Spleen (tissue), 11 donors: ENCODE measurements around the gene SLC34A1. TPM values are rescaled to one million over a fixed set of nuclear protein-coding genes. Genes with fewer than 3 reads are reported as not detected.

Experiments
- DNase-seq: peaks from one replicate; pipeline ENCODE4 v3.0.0-alpha.2; 2020
- H3K27ac ChIP-seq, 8 donors: fragments of 200-600 bp; sonication (generic) in 7 of 8; 1 replicate in 4 of 8; 2 replicates in 4 of 8; pipeline versions ENCODE4 v1.5.0 to v1.8.0; 2016 to 2021; ENCODE audit warnings: inconsistent platforms in 4 of 8, mild to moderate bottlenecking in 4 of 8, moderate library complexity in 1 of 8
- H3K27me3 ChIP-seq, 7 donors: fragments of 200-600 bp; sonication (generic) in 6 of 7; replicated peaks in 1 of 7; 1 replicate in 4 of 7; 2 replicates in 3 of 7; pipeline versions ENCODE4 v1.5.0 to v1.8.0; 2016 to 2021; ENCODE audit warnings: inconsistent platforms in 3 of 7, mild to moderate bottlenecking in 1 of 7
- H3K36me3 ChIP-seq, 6 donors: fragments of 200-600 bp; sonication (generic) in 5 of 6; 1 replicate in 4 of 6; 2 replicates in 2 of 6; pipeline versions ENCODE4 v1.5.0 to v1.8.0; 2016 to 2021; ENCODE audit warnings: inconsistent platforms in 2 of 6
- H3K4me1 ChIP-seq, 6 donors: fragments of 200-600 bp; sonication (generic) in 5 of 6; 1 replicate in 3 of 6; 2 replicates in 3 of 6; pipeline versions ENCODE4 v1.5.0 to v1.8.0; 2016 to 2021; ENCODE audit warnings: inconsistent platforms in 3 of 6
- H3K4me3 ChIP-seq, 8 donors: fragments of 200-600 bp; sonication (generic) in 7 of 8; 1 replicate in 4 of 8; 2 replicates in 4 of 8; pipeline versions ENCODE4 v1.5.0 to v1.8.0; 2016 to 2021; ENCODE audit warnings: inconsistent platforms in 4 of 8, mild to moderate bottlenecking in 4 of 8, moderate library complexity in 2 of 8
- H3K9me3 ChIP-seq, 8 donors: fragments of 200-600 bp; sonication (generic) in 7 of 8; 1 replicate in 4 of 8; 2 replicates in 4 of 8; pipeline versions ENCODE4 v1.5.0 to v1.8.0; 2016 to 2021; ENCODE audit warnings: inconsistent platforms in 4 of 8
- CTCF ChIP-seq, 11 experiments: fragments of 200-600 bp in 7 of 11; fragments of 450-650 bp in 4 of 11; sonication (generic) in 4 of 11; IDR thresholded peaks in 8 of 11; conservative IDR thresholded peaks in 3 of 11; 1 replicate in 7 of 11; 2 replicates in 4 of 11; pipeline versions ENCODE4 v1.4.0 to v1.8.0; 2016 to 2021; ENCODE audit warnings: antibody characterized with exemption in 11 of 11, inconsistent platforms in 4 of 11, mild to moderate bottlenecking in 1 of 11
- POLR2A ChIP-seq, 3 donors: fragments of 450-650 bp; IDR thresholded peaks; one replicate each; pipeline ENCODE4 v1.5.1; 2017; ENCODE audit warnings: antibody characterized with exemption in 3 of 3, mild to moderate bottlenecking in 1 of 3
- POLR2AphosphoS5 ChIP-seq, 3 donors: sonication (generic); formaldehyde crosslinking; IDR thresholded peaks; one replicate each; pipeline ENCODE4 v1.5.1; 2017; ENCODE audit warnings: antibody characterized with exemption in 3 of 3
- WGBS, 5 donors: extraction: QIAGEN DNeasy Blood & Tissue Kit in 3 of 5; methylation state at CpG; one replicate each; pipeline versions ENCODE4 v1.1.5 to v1.1.7; 2013 to 2018; 5-methylcytosine and 5-hydroxymethylcytosine counted together
- intact Hi-C: fragments of 100-400 bp; cut with DNase I; formaldehyde crosslinking; loops from one replicate; pipeline ENCODE4 v1.15.0; 2023; ENCODE audit warnings: low total_unique reads
- polyA plus RNA-seq, 3 donors: library from polyadenylated mRNA; stranded (reverse); fragments of 200-250 nt; gene quantifications; one replicate each; pipeline ENCODE4 v1.2.1, GENCODE V29; 2013
- total RNA-seq, 7 donors: library from RNA; depleted of rRNA in 3 of 7; stranded (reverse); fragments of >200 nt in 3 of 7; fragmentation: NEBNext Ultra II Directional in 4 of 7; extraction: Animal tissue kit (Norgen Biotek cat#: 25700) in 4 of 7; gene quantifications; one replicate each; pipeline versions ENCODE4 v1.1.0 to v1.2.1, GENCODE V29; 2016 to 2021
- donor health status: healthy with polysubstance abuse.
- donor health status: DM: no; HTN: no; CAD: no; lungs with moderate emphysema.
- donor health status: DM: no; HTN: no; CAD: no.
- donor health status: Bipolar disorder and iron deficiency.
- donor health status: healthy.
- donor health status: DM: no; HTN: no; CAD: no.
- donor health status: DM: yes; HTN: yes; CAD: no.

Gene SLC34A1
- total and polyA plus RNA-seq, 10 donors = 0.02 to 0.77 (median 0.14) TPM; not detected in 3

GRCh38 chr5:177378884-177379883, 5.0 kb upstream of the SLC34A1 start:
- Histone ChIP-seq H3K4me1 (peaks cover 0 to 32% (median 3%) of the 10 kb centered on the region in 6 donors), H3K27me3 (peaks cover 0 to 14% (median 0%) of the 10 kb centered on the region in 7 donors), H3K9me3 (no peaks in the 10 kb centered on the region), H3K27ac (no peak overlapping the region), H3K4me3 (no peak overlapping the region), H3K36me3 (peaks cover 0 to 7% (median 0%) of the 10 kb centered on the region in 6 donors)
- TF ChIP-seq CTCF (IDR thresholded peaks at IDR 0.05 in 8 of 11, conservative IDR thresholded peaks at IDR 0.05 in 3 of 11) (no peak), POLR2A (IDR thresholded peaks at IDR 0.05) (no peak), POLR2AphosphoS5 (IDR thresholded peaks at IDR 0.05) (no peak)
- intact Hi-C loops = no loop called here
- no peak for DNase-seq
- WGBS, 5 donors = 71 to 75% (median 72%) methylated on average over 12 to 15 of the region's 15 CpGs

DNA sequence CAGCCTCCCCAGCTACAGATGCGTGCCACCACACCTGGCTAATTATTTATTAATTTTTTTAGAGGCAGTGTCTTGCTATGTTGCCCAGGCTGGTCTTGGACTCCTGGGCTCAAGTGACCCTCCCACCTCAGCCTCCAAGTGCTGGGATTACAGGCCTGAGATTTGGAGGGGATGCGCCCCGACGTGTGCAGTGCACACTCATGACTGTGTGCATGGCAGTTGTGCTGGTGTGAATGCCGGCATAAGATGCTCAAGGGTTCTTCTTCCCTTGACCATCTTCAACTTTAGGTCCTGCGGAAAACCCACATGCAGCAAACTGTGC, 3.5 kb upstream of the SLC34A1 start:
- DNase-seq = no peak
- H3K36me3 ChIP-seq = no peaks in the 10 kb centered on the region
- H3K27me3 ChIP-seq = peaks cover 0 to 17% (median 0%) of the 10 kb centered on the region in 7 donors
- no peak overlapping the region for H3K4me3 ChIP-seq
- intact Hi-C loops = no loop called here
- no peaks in the 10 kb centered on the region for H3K9me3 ChIP-seq
- TF ChIP-seq POLR2A (IDR thresholded peaks at IDR 0.05) (no peak), POLR2AphosphoS5 (IDR thresholded peaks at IDR 0.05) (no peak), CTCF (IDR thresholded peaks at IDR 0.05 in 8 of 11, conservative IDR thresholded peaks at IDR 0.05 in 3 of 11) (no peak)
- no peak overlapping the region for H3K27ac ChIP-seq
- peaks cover 0 to 33% (median 2%) of the 10 kb centered on the region in 6 donors for H3K4me1 ChIP-seq
- WGBS, 5 donors = 89 to 100% (median 96%) methylated on average over 6 of the region's 6 CpGs

GRCh38 chr5:177382423-177383029, 1.7 kb upstream of the SLC34A1 start:
- Histone ChIP-seq H3K36me3 (no peaks in the 10 kb centered on the region), H3K4me1 (peaks cover 0 to 44% (median 7%) of the 10 kb centered on the region in 6 donors), H3K27ac (no peak overlapping the region), H3K4me3 (no peak overlapping the region), H3K27me3 (peaks cover 0 to 24% (median 0%) of the 10 kb centered on the region in 7 donors), H3K9me3 (no peaks in the 10 kb centered on the region)
- intact Hi-C loops = no loop called here
- 22 to 35% (median 26%) methylated on average over 11 of the region's 11 CpGs for WGBS, 5 donors
- TF ChIP-seq POLR2A (IDR thresholded peaks at IDR 0.05) (no peak), POLR2AphosphoS5 (IDR thresholded peaks at IDR 0.05) (peak in 1 of 3 donors; percentile 23), CTCF (IDR thresholded peaks at IDR 0.05 in 8 of 11, conservative IDR thresholded peaks at IDR 0.05 in 3 of 11) (peak in 5 of 11 experiments; percentile 14 to 33 (median 19))
- no peak for DNase-seq

- intact Hi-C loops = no loop called here
- H3K36me3 ChIP-seq = no peaks in the 10 kb centered on the region
- WGBS, 5 donors = 88 to 98% (median 91%) methylated on average over 9 of the region's 9 CpGs
Measured at GRCh38 chr5:177383181-177383580, 1.1 kb upstream of the SLC34A1 start.

More at GRCh38 chr5:177383181-177383580, 1.1 kb upstream of the SLC34A1 start:
- no peak overlapping the region for H3K27ac ChIP-seq
- DNase-seq = no peak
- no peak overlapping the region for H3K4me3 ChIP-seq
- H3K27me3 ChIP-seq = peaks cover 0 to 24% (median 0%) of the 10 kb centered on the region in 7 donors
- H3K4me1 ChIP-seq = peaks cover 0 to 49% (median 8%) of the 10 kb centered on the region in 6 donors
- TF ChIP-seq POLR2AphosphoS5 (IDR thresholded peaks at IDR 0.05) (no peak), POLR2A (IDR thresholded peaks at IDR 0.05) (no peak), CTCF (IDR thresholded peaks at IDR 0.05 in 8 of 11, conservative IDR thresholded peaks at IDR 0.05 in 3 of 11) (no peak)
- no peaks in the 10 kb centered on the region for H3K9me3 ChIP-seq
